Loucy (cell line): ENCODE measurements around the gene ROBO2.

ENCODE experiments used
- H2AFZ ChIP-seq: fragments of 200-600 bp; sonication (generic); 2 replicates; pipeline ENCODE4 v1.6.0; 2016; ENCODE audit warnings: antibody characterized with exemption, mild to moderate bottlenecking, low read length, moderate library complexity
- H3F3A ChIP-seq: fragments of 200-600 bp; 2 replicates; pipeline ENCODE4 v1.6.0; 2016; ENCODE audit warnings: antibody characterized with exemption, low read depth, mild to moderate bottlenecking
- H3K27me3 ChIP-seq: fragments of 200-600 bp; sonication (generic); 2 replicates; pipeline ENCODE4 v1.6.1; 2014; ENCODE audit warnings: low read length, mild to moderate bottlenecking; ENCODE audit not compliant: insufficient read depth, poor library complexity, severe bottlenecking
- H3K36me3 ChIP-seq: fragments of 200-600 bp; sonication (generic); 2 replicates; pipeline ENCODE4 v1.6.1; 2016; ENCODE audit warnings: low read length; ENCODE audit not compliant: insufficient read depth
- H3K4me1 ChIP-seq: fragments of 200-600 bp; sonication (generic); 2 replicates; pipeline ENCODE4 v1.5.1; 2014; ENCODE audit warnings: low read length, mild to moderate bottlenecking; ENCODE audit not compliant: insufficient read depth, poor library complexity, severe bottlenecking
- H3K4me2 ChIP-seq: fragments of 200-600 bp; sonication (generic); 2 replicates; pipeline ENCODE4 v1.6.0; 2014; ENCODE audit warnings: antibody characterized with exemption, low read length, low read depth, mild to moderate bottlenecking; ENCODE audit not compliant: poor library complexity, severe bottlenecking
- H3K4me3 ChIP-seq: fragments of 200-600 bp; sonication (generic); 2 replicates; pipeline ENCODE4 v1.5.1; 2014; ENCODE audit warnings: low read length, mild to moderate bottlenecking, mixed read lengths; ENCODE audit not compliant: poor library complexity, severe bottlenecking
- H3K79me2 ChIP-seq: fragments of 200-600 bp; sonication (generic); 2 replicates; pipeline ENCODE4 v1.6.1; 2014; ENCODE audit warnings: low read length; ENCODE audit not compliant: insufficient read depth
- H3K9ac ChIP-seq: fragments of 200-600 bp; sonication (generic); 2 replicates; pipeline ENCODE4 v1.6.0; 2014; ENCODE audit warnings: mild to moderate bottlenecking, low read depth, low read length, moderate library complexity; ENCODE audit not compliant: poor library complexity, severe bottlenecking
- H3K9me2 ChIP-seq: fragments of 200-600 bp; sonication (generic); replicated peaks from 2 replicates; pipeline ENCODE4 v1.6.1; 2016; ENCODE audit warnings: low read depth, low read length, mixed read lengths
- H3K9me3 ChIP-seq: fragments of 200-600 bp; sonication (generic); 2 replicates; pipeline ENCODE4 v1.6.1; 2014; ENCODE audit warnings: mild to moderate bottlenecking, antibody characterized with exemption, low read length, low read depth; ENCODE audit not compliant: insufficient read depth
- H4K20me1 ChIP-seq: fragments of 200-600 bp; sonication (generic); 2 replicates; pipeline ENCODE4 v1.6.0; 2014; ENCODE audit warnings: antibody characterized with exemption, low read length, mild to moderate bottlenecking; ENCODE audit not compliant: insufficient read depth, poor library complexity, severe bottlenecking
- EZH2phosphoT487 ChIP-seq: fragments of 200-600 bp; IDR thresholded peaks from 2 replicates; pipeline ENCODE4 v1.6.1; 2018; ENCODE audit warnings: antibody characterized with exemption, mild to moderate bottlenecking, moderate library complexity, borderline replicate concordance
- TF ChIP-seq, protein P1 (sequence below): fragments of 200-600 bp; sonication (generic); conservative IDR thresholded peaks from 2 replicates; pipeline ENCODE4 v1.5.1; 2014; ENCODE audit warnings: mild to moderate bottlenecking, antibody characterized with exemption, low read length

Gene ROBO2

DNA sequence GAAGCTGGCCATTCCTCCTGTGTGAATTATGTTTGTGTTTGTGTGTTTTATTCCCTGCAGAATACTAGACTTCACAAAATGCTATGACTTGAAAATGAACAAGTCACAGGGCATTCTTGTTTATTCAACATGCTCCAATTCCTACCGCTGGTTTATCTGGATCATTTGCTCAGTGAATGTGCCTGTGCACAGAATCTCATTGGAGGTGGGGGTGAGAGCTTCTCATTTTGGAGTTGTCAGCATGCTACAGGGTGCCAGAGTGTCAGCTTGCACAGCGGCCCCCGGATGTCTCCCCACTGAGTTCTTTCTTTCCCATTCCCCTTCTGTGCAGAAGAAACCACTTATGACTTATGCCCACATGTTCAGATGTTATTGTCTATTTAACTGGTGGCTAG lies 428.7 kb downstream of the ROBO2 start:
- Histone ChIP-seq H3K4me2 (no peak overlapping the region), H3K9ac (no peak overlapping the region)
- TF ChIP-seq, protein P1, sequence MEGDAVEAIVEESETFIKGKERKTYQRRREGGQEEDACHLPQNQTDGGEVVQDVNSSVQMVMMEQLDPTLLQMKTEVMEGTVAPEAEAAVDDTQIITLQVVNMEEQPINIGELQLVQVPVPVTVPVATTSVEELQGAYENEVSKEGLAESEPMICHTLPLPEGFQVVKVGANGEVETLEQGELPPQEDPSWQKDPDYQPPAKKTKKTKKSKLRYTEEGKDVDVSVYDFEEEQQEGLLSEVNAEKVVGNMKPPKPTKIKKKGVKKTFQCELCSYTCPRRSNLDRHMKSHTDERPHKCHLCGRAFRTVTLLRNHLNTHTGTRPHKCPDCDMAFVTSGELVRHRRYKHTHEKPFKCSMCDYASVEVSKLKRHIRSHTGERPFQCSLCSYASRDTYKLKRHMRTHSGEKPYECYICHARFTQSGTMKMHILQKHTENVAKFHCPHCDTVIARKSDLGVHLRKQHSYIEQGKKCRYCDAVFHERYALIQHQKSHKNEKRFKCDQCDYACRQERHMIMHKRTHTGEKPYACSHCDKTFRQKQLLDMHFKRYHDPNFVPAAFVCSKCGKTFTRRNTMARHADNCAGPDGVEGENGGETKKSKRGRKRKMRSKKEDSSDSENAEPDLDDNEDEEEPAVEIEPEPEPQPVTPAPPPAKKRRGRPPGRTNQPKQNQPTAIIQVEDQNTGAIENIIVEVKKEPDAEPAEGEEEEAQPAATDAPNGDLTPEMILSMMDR: no peak
- no peak for TF ChIP-seq EZH2phosphoT487

DNA sequence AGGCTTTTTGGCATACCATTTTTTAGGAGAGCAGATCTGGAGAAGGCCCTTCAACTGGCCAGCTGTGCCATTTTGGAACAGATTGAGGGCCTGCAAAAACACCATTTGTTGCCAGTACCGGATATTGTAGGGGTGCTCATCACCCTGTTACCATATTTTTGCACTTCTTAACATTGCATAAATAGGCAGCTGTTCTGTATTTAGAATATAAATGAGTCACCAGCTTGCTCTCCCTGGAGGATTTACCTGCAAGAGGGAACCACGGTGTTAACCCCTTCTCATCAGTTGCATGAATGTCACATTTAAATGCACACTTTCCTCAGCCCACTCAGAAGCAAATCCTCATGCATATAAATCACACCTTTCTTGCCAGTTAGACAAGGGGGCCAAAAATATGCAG lies 435.6 kb downstream of the ROBO2 start:
- H2AFZ ChIP-seq: no peak overlapping the region
- H3K4me1 ChIP-seq: no peaks in the 10 kb centered on the region
- no peak overlapping the region for H3K4me2 ChIP-seq

More for the DNA sequence above, 428.7 kb downstream of the ROBO2 start:
- Histone ChIP-seq H3K4me3 (no peak overlapping the region), H3K79me2 (no peaks in the 10 kb centered on the region), H2AFZ (no peak overlapping the region), H3F3A (no peaks in the 10 kb centered on the region), H3K4me1 (no peaks in the 10 kb centered on the region), H3K36me3 (no peaks in the 10 kb centered on the region), H3K27me3 (no peaks in the 10 kb centered on the region), H3K9me3 (no peaks in the 10 kb centered on the region), H3K9me2 (no peaks in the 10 kb centered on the region), H4K20me1 (no peaks in the 10 kb centered on the region)

GRCh38 chr3:77479021-77479420 lies 439.1 kb downstream of the ROBO2 start:
- Histone ChIP-seq H3K4me1 (no peaks in the 10 kb centered on the region), H4K20me1 (no peaks in the 10 kb centered on the region), H2AFZ (no peak overlapping the region)

More for the DNA sequence above, 435.6 kb downstream of the ROBO2 start:
- no peak for TF ChIP-seq EZH2phosphoT487
- TF ChIP-seq, protein P1: no peak
- no peak overlapping the region for H3K4me3 ChIP-seq
- no peaks in the 10 kb centered on the region for H4K20me1 ChIP-seq
- no peak overlapping the region for H3K9ac ChIP-seq
- H3K36me3 ChIP-seq: no peaks in the 10 kb centered on the region
- H3K27me3 ChIP-seq: no peaks in the 10 kb centered on the region
- no peaks in the 10 kb centered on the region for H3K9me3 ChIP-seq
- H3K79me2 ChIP-seq: no peaks in the 10 kb centered on the region
- no peaks in the 10 kb centered on the region for H3K9me2 ChIP-seq
- H3F3A ChIP-seq: no peaks in the 10 kb centered on the region

More at GRCh38 chr3:77479021-77479420, 439.1 kb downstream of the ROBO2 start:
- Histone ChIP-seq H3K27me3 (no peaks in the 10 kb centered on the region), H3K9ac (no peak overlapping the region), H3K4me3 (no peak overlapping the region), H3F3A (no peaks in the 10 kb centered on the region), H3K79me2 (no peaks in the 10 kb centered on the region), H3K9me3 (no peaks in the 10 kb centered on the region), H3K4me2 (no peak overlapping the region), H3K36me3 (no peaks in the 10 kb centered on the region), H3K9me2 (no peaks in the 10 kb centered on the region)
- TF ChIP-seq EZH2phosphoT487: no peak
- TF ChIP-seq, protein P1: no peak
